A549 (cell line): Measurements from ENCODE around the gene MS4A8. TPM values are rescaled to one million over a fixed set of nuclear protein-coding genes. Genes with fewer than 3 reads are reported as not detected.
"Not testable (repeated sequence)": the region's sequence is repeated elsewhere in the genome, so short reads cannot be mapped to it uniquely, and the experiment has no call there.

Experiments
- ATAC-seq, 2 experiments: fragments of 200-7000 bp in 1 of 2; fragments of >200 bp in 1 of 2; cut with Nextera tagmentation in 1 of 2; cut with Tn5 transposase in 1 of 2; 3 replicates each; pipeline versions ENCODE4 v1.8.0 to v1.9.1; 2018 to 2020; ENCODE audit warnings: mild to moderate bottlenecking in 1 of 2, moderate library complexity in 1 of 2
- CTCF ChIA-PET: fragments of 300-600 bp; sonication (Branson Sonifier 250); formaldehyde crosslinking; extraction: SDS; loops from one replicate; lab custom pipeline; 2021; ENCODE audit warnings: antibody characterized with exemption, inconsistent platforms; lab: Yijun Ruan, JAX
- POLR2A ChIA-PET: fragments of 350-600 bp; formaldehyde crosslinking; extraction: SDS; loops from one replicate; lab custom pipeline; 2021; ENCODE audit warnings: antibody characterized with exemption, inconsistent platforms; lab: Yijun Ruan, JAX
- DNase-seq, 2 experiments: peaks; one replicate each; pipeline versions ENCODE4 v3.0.0 to v3.0.0-alpha.2; 2011 to 2016; ENCODE audit warnings: low read depth in 1 of 2, low spot score in 1 of 2
- FAIRE-seq: peaks from 2 replicates; lab custom pipeline; 2011; peaks lifted over from hg19 to GRCh38; lab: Jason Lieb, UNC
- H3K27ac ChIP-seq, 2 experiments: fragments of >200 bp; sonication (Bioruptor Twin); formaldehyde crosslinking; 3 replicates each; pipeline ENCODE4 v1.5.1; 2016 to 2017
- H3K4me1 ChIP-seq: fragments of >200 bp; sonication (Bioruptor Twin); formaldehyde crosslinking; 3 replicates; pipeline ENCODE4 v1.6.1; 2016
- H3K4me2 ChIP-seq: fragments of >200 bp; sonication (Bioruptor Twin); formaldehyde crosslinking; 3 replicates; pipeline ENCODE4 v1.6.1; 2016
- H3K4me3 ChIP-seq: fragments of >200 bp; sonication (Bioruptor Twin); formaldehyde crosslinking; 3 replicates; pipeline ENCODE4 v1.5.1; 2016
- H3K9me3 ChIP-seq: fragments of >200 bp; sonication (Bioruptor Twin); formaldehyde crosslinking; 3 replicates; pipeline ENCODE4 v1.6.1; 2016
- ATOH8 ChIP-seq: fragments of 250-450 bp; sonication (Bioruptor Pico); IDR thresholded peaks from 2 replicates; pipeline ENCODE4 v1.5.0; 2020; ENCODE audit warnings: low read depth, mild to moderate bottlenecking, moderate library complexity
- BCL3 ChIP-seq: fragments of >200 bp; sonication (Bioruptor Twin); formaldehyde crosslinking; IDR thresholded peaks from 3 replicates; pipeline ENCODE4 v1.6.1; 2016
- BHLHE40 ChIP-seq: IDR thresholded peaks from 2 replicates; pipeline ENCODE4 v1.6.1; 2012; ENCODE audit warnings: low read depth, low read length, inconsistent platforms
- CBX8 ChIP-seq: fragments of 200-600 bp; sonication (generic); IDR thresholded peaks from 2 replicates; pipeline ENCODE4 v1.6.1; 2016
- CEBPB ChIP-seq, 2 experiments: fragments of >200 bp in 1 of 2; sonication (Bioruptor Twin) in 1 of 2; formaldehyde crosslinking in 1 of 2; IDR thresholded peaks; 2 replicates each; pipeline ENCODE4 v1.6.1; 2012 to 2016
- EHF ChIP-seq: fragments of 250-450 bp; sonication (Bioruptor Pico); IDR thresholded peaks from 2 replicates; pipeline ENCODE4 v1.5.0; 2020; ENCODE audit warnings: mild to moderate bottlenecking
- EP300 ChIP-seq, 2 experiments: fragments of >200 bp; sonication (Bioruptor Twin); formaldehyde crosslinking; IDR thresholded peaks; 2 replicates in 1 of 2; 3 replicates in 1 of 2; pipeline ENCODE4 v1.6.1; 2016 to 2017
- ESRRA ChIP-seq: fragments of 150-350 bp; IDR thresholded peaks from 2 replicates; pipeline ENCODE4 v1.6.1; 2014; ENCODE audit warnings: mild to moderate bottlenecking, low read length, borderline replicate concordance
- HDAC2 ChIP-seq: fragments of 200-600 bp; sonication (generic); IDR thresholded peaks from 2 replicates; pipeline ENCODE4 v1.6.1; 2016
- HES2 ChIP-seq: fragments of >200 bp; sonication (Bioruptor Twin); formaldehyde crosslinking; IDR thresholded peaks from 2 replicates; pipeline ENCODE4 v1.6.1; 2016
- HEYL ChIP-seq: fragments of 250-450 bp; sonication (Bioruptor Pico); IDR thresholded peaks from 2 replicates; pipeline ENCODE4 v1.8.0; 2021; ENCODE audit warnings: mild to moderate bottlenecking, moderate library complexity
- HOXB13 ChIP-seq: fragments of 250-450 bp; sonication (Bioruptor Pico); IDR thresholded peaks from 2 replicates; pipeline ENCODE4 v1.5.0; 2020; ENCODE audit warnings: low read depth, mild to moderate bottlenecking, moderate library complexity
- JUNB ChIP-seq: fragments of >200 bp; sonication (Bioruptor Twin); formaldehyde crosslinking; IDR thresholded peaks from 2 replicates; pipeline ENCODE4 v1.6.1; 2016
- KDM1A ChIP-seq: fragments of 200-600 bp; sonication (generic); IDR thresholded peaks from 2 replicates; pipeline ENCODE4 v1.6.1; 2016; ENCODE audit warnings: low read depth, mild to moderate bottlenecking
- MAFK ChIP-seq: fragments of 450-650 bp; IDR thresholded peaks from 2 replicates; pipeline ENCODE4 v1.6.1; 2014; ENCODE audit not compliant: partially characterized antibody
- MAZ ChIP-seq: fragments of 150-350 bp; IDR thresholded peaks from 2 replicates; pipeline ENCODE4 v1.6.1; 2014; ENCODE audit warnings: antibody characterized with exemption, low read depth, low read length, borderline replicate concordance
- NFE2L2 ChIP-seq: fragments of 150-350 bp; conservative IDR thresholded peaks from 2 replicates; pipeline ENCODE4 v1.6.1; 2014; ENCODE audit warnings: low read length
- NPAS2 ChIP-seq: fragments of 250-450 bp; sonication (Bioruptor Pico); IDR thresholded peaks from 2 replicates; pipeline ENCODE4 v1.8.0; 2022; ENCODE audit warnings: mild to moderate bottlenecking, moderate library complexity, borderline replicate concordance
- NR3C1 ChIP-seq: fragments of >200 bp; sonication (Bioruptor Twin); formaldehyde crosslinking; IDR thresholded peaks from 3 replicates; pipeline ENCODE4 v1.6.1; 2017
- PHF8 ChIP-seq: fragments of 200-600 bp; sonication (generic); IDR thresholded peaks from 2 replicates; pipeline ENCODE4 v1.6.1; 2016; ENCODE audit warnings: low read depth, mild to moderate bottlenecking, antibody characterized with exemption, moderate library complexity, borderline replicate concordance
- POLR2A ChIP-seq: IDR thresholded peaks from 2 replicates; pipeline ENCODE4 v1.6.1; 2012; ENCODE audit warnings: mild to moderate bottlenecking, low read length
- RCOR1 ChIP-seq: fragments of 150-350 bp; IDR thresholded peaks from 2 replicates; pipeline ENCODE4 v1.6.1; 2014; ENCODE audit warnings: antibody characterized with exemption, low read length, low read depth
- REST ChIP-seq: fragments of 200-600 bp; sonication (generic); IDR thresholded peaks from 2 replicates; pipeline ENCODE4 v1.6.1; 2016; ENCODE audit warnings: antibody characterized with exemption, mild to moderate bottlenecking, moderate library complexity
- RFX5 ChIP-seq: fragments of 450-650 bp; IDR thresholded peaks from 2 replicates; pipeline ENCODE4 v1.7.1; 2014; ENCODE audit warnings: antibody characterized with exemption, mild to moderate bottlenecking, moderate library complexity
- SMC3 ChIP-seq: fragments of >200 bp; sonication (Bioruptor Twin); formaldehyde crosslinking; IDR thresholded peaks from 3 replicates; pipeline ENCODE4 v1.6.1; 2018; ENCODE audit warnings: inconsistent platforms
- SREBF2 ChIP-seq: fragments of 450-650 bp; IDR thresholded peaks from 2 replicates; pipeline ENCODE4 v1.6.1; 2014; ENCODE audit warnings: mild to moderate bottlenecking, moderate library complexity
- USF2 ChIP-seq: fragments of 450-650 bp; IDR thresholded peaks from 2 replicates; pipeline ENCODE4 v1.6.1; 2014; ENCODE audit warnings: antibody characterized with exemption
- ZFP36 ChIP-seq: fragments of 450-650 bp; IDR thresholded peaks from 2 replicates; pipeline ENCODE4 v1.6.1; 2014; ENCODE audit warnings: borderline replicate concordance; ENCODE audit not compliant: partially characterized antibody
- ZNF302 ChIP-seq: fragments of 250-450 bp; sonication (Bioruptor Pico); IDR thresholded peaks from 2 replicates; pipeline ENCODE4 v1.9.0; 2021; ENCODE audit warnings: inconsistent platforms, mild to moderate bottlenecking, moderate library complexity
- ZSCAN20 ChIP-seq: fragments of 250-450 bp; sonication (Bioruptor Pico); IDR thresholded peaks from 2 replicates; pipeline ENCODE4 v1.8.0; 2022; ENCODE audit warnings: mild to moderate bottlenecking, moderate library complexity
- WGBS: methylation state at CpG from one replicate; pipeline ENCODE4 v1.1.6; 2017; ENCODE audit errors: missing lambda C conversion rate; 5-methylcytosine and 5-hydroxymethylcytosine counted together
- polyA plus RNA-seq, 4 experiments: library from polyadenylated mRNA; depleted of rRNA in 3 of 4; stranded (reverse); fragments of >200 nt; fragmentation: RNase III in 1 of 4; extraction: RNeasy Plus Mini Kit Qiagen cat#74134 plus additional on column Dnase treatment in 1 of 4; gene quantifications; 2 replicates in 3 of 4; 3 replicates in 1 of 4; pipeline ENCODE4 v1.2.3, GENCODE V29; 2011 to 2017

MS4A8 gene
- polyA plus RNA-seq, 2 of the 4 experiments (the other 2 are of a cell fraction): not detected

- Histone ChIP-seq H3K4me2 (no peak overlapping the region), H3K4me1 (no peaks in the 10 kb centered on the region), H3K9me3 (peaks cover 12% of the 10 kb centered on the region; the same call in 2 of the 3 replicates), H3K4me3 (no peak overlapping the region), H3K27ac (no peak overlapping the region)
- FAIRE-seq: no peak
- ChIA-PET POLR2A (no interaction called here), CTCF (no interaction called here)
- ATAC-seq: no peak
- WGBS: 24% methylated on average over 3 of the region's 3 CpGs
- TF ChIP-seq SMC3 (no peak), ZNF302 (CRISPR knock-in tag) (no peak), ATOH8 (CRISPR knock-in tag) (no peak), HEYL (CRISPR knock-in tag) (no peak), PHF8 (no peak), CEBPB (IDR thresholded peaks at IDR 0.05) (no peak), JUNB (no peak), REST (no peak), HOXB13 (CRISPR knock-in tag) (no peak), EHF (no peak), HES2 (no peak), EP300 (IDR thresholded peaks at IDR 0.05) (no peak), MAZ (no peak), BCL3 (no peak), KDM1A (no peak), CBX8 (no peak), NR3C1 (no peak)
- no peak for DNase-seq
Measured at GRCh38 chr11:60672255-60672654, 27.2 kb upstream of the MS4A8 start.

- FAIRE-seq, H3K4me2 ChIP-seq, ATAC-seq, H3K4me1 ChIP-seq, H3K9me3 ChIP-seq, POLR2A ChIA-PET, H3K4me3 ChIP-seq, DNase-seq, H3K27ac ChIP-seq, CTCF ChIA-PET: not testable (repeated sequence)
- 21% methylated on average over 2 of the region's 2 CpGs for WGBS
- TF ChIP-seq ZFP36: peak; percentile 90
- TF ChIP-seq, all 56 proteins: peak for 1; not testable (repeated sequence) for 55
Measured at GRCh38 chr11:60678231-60678630, 21.2 kb upstream of the MS4A8 start.

GRCh38 chr11:60679879-60680278, 19.5 kb upstream of the MS4A8 start:
- Histone ChIP-seq H3K4me2 (no peak overlapping the region), H3K27ac (no peak overlapping the region), H3K4me1 (no peaks in the 10 kb centered on the region), H3K9me3 (peaks cover 6% of the 10 kb centered on the region; the same call in 1 of the 3 replicates), H3K4me3 (no peak overlapping the region)
- ATAC-seq (no peak), FAIRE-seq (no peak), DNase-seq (no peak)
- ChIA-PET POLR2A (no interaction called here), CTCF (no interaction called here)
- no peak for TF ChIP-seq SREBF2
- no peak for TF ChIP-seq CBX8
- no peak for TF ChIP-seq EP300 (IDR thresholded peaks at IDR 0.05)
- no peak for TF ChIP-seq HDAC2
- TF ChIP-seq ZSCAN20: no peak
- no peak for TF ChIP-seq NPAS2 (CRISPR knock-in tag)
- TF ChIP-seq PHF8: no peak
- TF ChIP-seq POLR2A: no peak
- no peak for TF ChIP-seq BHLHE40
- TF ChIP-seq MAFK: no peak
- no peak for TF ChIP-seq NFE2L2
- TF ChIP-seq USF2: no peak
- TF ChIP-seq EHF: no peak
- TF ChIP-seq ESRRA: no peak
- TF ChIP-seq RCOR1: no peak
- no peak for TF ChIP-seq JUNB
- no peak for TF ChIP-seq RFX5
